ENCODE data around the gene CCDC157.

The CCDC157 gene

DNA sequence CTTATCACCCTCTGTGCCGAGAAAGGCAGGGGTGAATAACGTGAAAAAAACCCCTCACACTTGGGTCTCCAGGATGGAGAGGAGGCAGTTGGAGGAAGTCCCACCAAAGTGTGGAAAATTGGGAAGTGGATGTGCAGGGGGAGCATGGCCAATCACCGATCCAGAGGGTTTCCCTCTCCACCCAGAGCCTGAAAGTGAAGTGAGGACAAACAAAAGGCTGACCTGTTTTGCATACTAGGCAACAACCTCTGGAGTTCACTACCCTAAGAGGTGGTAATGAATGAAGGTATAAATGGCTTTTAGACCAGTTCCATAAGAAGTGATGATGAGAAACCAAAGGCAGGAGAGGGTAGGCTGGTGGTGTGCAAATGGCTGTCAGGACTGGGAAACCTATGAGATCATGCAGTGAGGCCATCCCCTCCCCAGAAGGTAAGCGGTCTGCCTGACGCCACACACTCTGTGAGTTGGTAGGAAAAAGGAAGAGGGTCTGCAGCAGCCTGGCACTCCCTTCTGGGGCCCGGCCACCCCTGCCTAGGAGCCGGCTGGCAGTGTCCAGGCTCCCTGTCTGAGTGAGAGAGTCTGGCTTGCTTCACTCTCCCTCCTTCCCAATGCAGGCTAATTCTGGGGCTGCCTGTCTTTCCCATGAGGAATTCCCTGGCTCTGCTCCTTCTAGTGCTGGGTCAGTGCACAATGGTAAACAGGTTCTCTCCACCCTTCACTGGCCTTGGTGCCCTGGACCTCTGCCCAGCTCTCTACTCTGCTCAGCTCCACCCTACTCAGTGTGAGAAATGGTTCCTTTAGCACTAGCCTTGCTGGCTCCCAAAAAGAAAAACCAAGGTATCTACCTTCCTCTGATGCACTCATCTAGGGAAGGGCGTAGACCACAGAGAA lies 45.7 kb upstream of the CCDC157 start:
- TF ChIP-seq EGR1 (IDR thresholded peaks at IDR 0.05) (no peak), NFIC (IDR thresholded peaks at IDR 0.05) (peak; percentile 94), RAD21 (IDR thresholded peaks at IDR 0.05; ENCODE audit: low read depth) (peak; percentile 33; the same call in 1 of the 2 replicates), YY1 (IDR thresholded peaks at IDR 0.05; ENCODE audit: low read depth) (0 out of 2 replicates have a peak, but pooled peaks have one; percentile 50), CEBPB (IDR thresholded peaks at IDR 0.05) (peak; percentile 23), TCF12 (IDR thresholded peaks at IDR 0.05; ENCODE audit: low read depth) (peak; percentile 84), TEAD4 (IDR thresholded peaks at IDR 0.05) (peak; percentile 82), EP300 (IDR thresholded peaks at IDR 0.05; ENCODE audit: borderline replicate concordance) (peak; percentile 86), FOXM1 (IDR thresholded peaks at IDR 0.05; ENCODE audit: borderline replicate concordance, low read depth) (no peak; the same call in 1 of the 2 replicates), TAF1 (IDR thresholded peaks at IDR 0.05; ENCODE audit: low read depth) (no peak)
- TF ChIP-seq, protein P1, sequence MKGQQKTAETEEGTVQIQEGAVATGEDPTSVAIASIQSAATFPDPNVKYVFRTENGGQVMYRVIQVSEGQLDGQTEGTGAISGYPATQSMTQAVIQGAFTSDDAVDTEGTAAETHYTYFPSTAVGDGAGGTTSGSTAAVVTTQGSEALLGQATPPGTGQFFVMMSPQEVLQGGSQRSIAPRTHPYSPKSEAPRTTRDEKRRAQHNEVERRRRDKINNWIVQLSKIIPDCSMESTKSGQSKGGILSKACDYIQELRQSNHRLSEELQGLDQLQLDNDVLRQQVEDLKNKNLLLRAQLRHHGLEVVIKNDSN (IDR thresholded peaks at IDR 0.05) = no peak; the same call in 1 of the 2 replicates
- TF ChIP-seq, protein P2, sequence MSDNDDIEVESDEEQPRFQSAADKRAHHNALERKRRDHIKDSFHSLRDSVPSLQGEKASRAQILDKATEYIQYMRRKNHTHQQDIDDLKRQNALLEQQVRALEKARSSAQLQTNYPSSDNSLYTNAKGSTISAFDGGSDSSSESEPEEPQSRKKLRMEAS (IDR thresholded peaks at IDR 0.05) = peak; percentile 28; the same call in 1 of the 2 replicates

DNA sequence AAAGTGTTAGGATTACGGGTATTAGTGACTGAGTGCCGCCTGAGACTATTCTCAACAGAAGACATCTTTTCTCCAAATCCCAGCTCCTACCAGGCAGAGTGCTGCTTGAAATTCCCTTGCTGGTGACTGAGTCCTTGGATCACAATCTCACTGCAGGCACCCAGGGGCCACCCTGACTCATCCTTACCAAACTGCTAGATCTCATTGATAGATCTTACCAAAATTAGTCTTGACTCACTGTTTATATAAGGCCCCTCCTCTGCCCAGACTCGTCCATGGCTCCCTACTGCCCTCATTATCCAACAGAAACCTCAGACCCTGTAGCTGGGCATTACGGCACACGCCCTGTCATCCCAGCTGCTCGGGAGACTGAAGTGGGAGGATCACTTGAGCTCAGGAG lies 44.8 kb upstream of the CCDC157 start:
- TF ChIP-seq CREB1 (IDR thresholded peaks at IDR 0.05; ENCODE audit: low read depth) (no peak), TCF12 (IDR thresholded peaks at IDR 0.05; ENCODE audit: low read depth) (no peak), TEAD4 (IDR thresholded peaks at IDR 0.05) (no peak), CEBPB (IDR thresholded peaks at IDR 0.05) (no peak), YY1 (IDR thresholded peaks at IDR 0.05; ENCODE audit: low read depth) (no peak), NFIC (IDR thresholded peaks at IDR 0.05) (no peak), ZBTB7A (IDR thresholded peaks at IDR 0.05; ENCODE audit: low read depth) (no peak), EP300 (IDR thresholded peaks at IDR 0.05; ENCODE audit: borderline replicate concordance) (no peak), FOXM1 (IDR thresholded peaks at IDR 0.05; ENCODE audit: borderline replicate concordance, low read depth) (no peak), RAD21 (IDR thresholded peaks at IDR 0.05; ENCODE audit: low read depth) (no peak), TAF1 (IDR thresholded peaks at IDR 0.05; ENCODE audit: low read depth) (no peak), EGR1 (IDR thresholded peaks at IDR 0.05) (no peak)
- TF ChIP-seq, protein P1 (IDR thresholded peaks at IDR 0.05) = no peak
- TF ChIP-seq, protein P2 (IDR thresholded peaks at IDR 0.05) = no peak
- TF ChIP-seq, protein P3, sequence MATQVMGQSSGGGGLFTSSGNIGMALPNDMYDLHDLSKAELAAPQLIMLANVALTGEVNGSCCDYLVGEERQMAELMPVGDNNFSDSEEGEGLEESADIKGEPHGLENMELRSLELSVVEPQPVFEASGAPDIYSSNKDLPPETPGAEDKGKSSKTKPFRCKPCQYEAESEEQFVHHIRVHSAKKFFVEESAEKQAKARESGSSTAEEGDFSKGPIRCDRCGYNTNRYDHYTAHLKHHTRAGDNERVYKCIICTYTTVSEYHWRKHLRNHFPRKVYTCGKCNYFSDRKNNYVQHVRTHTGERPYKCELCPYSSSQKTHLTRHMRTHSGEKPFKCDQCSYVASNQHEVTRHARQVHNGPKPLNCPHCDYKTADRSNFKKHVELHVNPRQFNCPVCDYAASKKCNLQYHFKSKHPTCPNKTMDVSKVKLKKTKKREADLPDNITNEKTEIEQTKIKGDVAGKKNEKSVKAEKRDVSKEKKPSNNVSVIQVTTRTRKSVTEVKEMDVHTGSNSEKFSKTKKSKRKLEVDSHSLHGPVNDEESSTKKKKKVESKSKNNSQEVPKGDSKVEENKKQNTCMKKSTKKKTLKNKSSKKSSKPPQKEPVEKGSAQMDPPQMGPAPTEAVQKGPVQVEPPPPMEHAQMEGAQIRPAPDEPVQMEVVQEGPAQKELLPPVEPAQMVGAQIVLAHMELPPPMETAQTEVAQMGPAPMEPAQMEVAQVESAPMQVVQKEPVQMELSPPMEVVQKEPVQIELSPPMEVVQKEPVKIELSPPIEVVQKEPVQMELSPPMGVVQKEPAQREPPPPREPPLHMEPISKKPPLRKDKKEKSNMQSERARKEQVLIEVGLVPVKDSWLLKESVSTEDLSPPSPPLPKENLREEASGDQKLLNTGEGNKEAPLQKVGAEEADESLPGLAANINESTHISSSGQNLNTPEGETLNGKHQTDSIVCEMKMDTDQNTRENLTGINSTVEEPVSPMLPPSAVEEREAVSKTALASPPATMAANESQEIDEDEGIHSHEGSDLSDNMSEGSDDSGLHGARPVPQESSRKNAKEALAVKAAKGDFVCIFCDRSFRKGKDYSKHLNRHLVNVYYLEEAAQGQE (IDR thresholded peaks at IDR 0.05; ENCODE audit: low read depth) = no peak

DNA sequence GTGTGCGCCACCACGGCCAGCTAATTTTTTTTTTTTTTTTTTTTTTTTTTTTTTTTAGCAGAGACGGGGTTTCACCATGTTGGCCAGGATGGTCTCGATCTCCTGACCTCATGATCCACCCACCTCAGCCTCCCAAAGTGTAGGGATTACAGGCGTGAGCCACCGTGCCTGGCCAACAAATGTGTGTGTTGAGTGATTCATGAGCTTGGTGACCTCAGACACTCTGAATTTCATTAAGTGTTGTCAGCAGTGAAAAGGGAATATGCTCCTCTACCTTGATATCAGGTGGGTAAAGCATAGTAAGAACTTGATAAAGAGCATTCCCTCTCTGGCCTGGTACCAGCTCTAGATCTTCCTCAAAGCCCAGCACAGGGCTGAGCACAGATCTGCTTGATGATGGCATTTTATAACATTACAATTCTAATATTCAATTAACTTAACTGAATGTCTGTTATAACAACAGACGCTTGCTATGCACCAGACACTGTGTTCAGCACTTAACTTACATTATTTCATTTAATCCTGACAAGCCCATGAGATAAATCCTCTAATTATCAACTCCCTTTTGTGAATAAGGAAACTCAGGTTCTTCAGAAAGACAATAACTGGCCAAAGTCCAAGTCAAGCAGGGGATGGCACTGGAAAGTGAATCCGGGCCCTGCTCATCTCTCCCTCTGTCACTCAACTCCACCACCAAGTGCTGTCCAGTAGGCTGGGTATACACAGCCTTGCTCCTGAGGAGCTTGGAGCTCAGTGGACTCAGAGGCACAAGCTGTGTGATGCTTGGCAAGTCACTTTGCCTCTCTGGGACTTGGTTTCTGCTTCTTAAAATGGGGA lies 43.1 kb upstream of the CCDC157 start:
- no peak for TF ChIP-seq FOXM1 (IDR thresholded peaks at IDR 0.05; ENCODE audit: borderline replicate concordance, low read depth)
- no peak for TF ChIP-seq CREB1 (IDR thresholded peaks at IDR 0.05; ENCODE audit: low read depth)
- TF ChIP-seq TAF1 (IDR thresholded peaks at IDR 0.05; ENCODE audit: low read depth) = no peak
- TF ChIP-seq, protein P1 (IDR thresholded peaks at IDR 0.05) = no peak
- TF ChIP-seq, protein P2 (IDR thresholded peaks at IDR 0.05) = no peak
- no peak for TF ChIP-seq TEAD4 (IDR thresholded peaks at IDR 0.05)
- TF ChIP-seq ZBTB7A (IDR thresholded peaks at IDR 0.05; ENCODE audit: low read depth) = no peak
- TF ChIP-seq YY1 (IDR thresholded peaks at IDR 0.05; ENCODE audit: low read depth) = no peak
- no peak for TF ChIP-seq CEBPB (IDR thresholded peaks at IDR 0.05)
- TF ChIP-seq, protein P3 (IDR thresholded peaks at IDR 0.05; ENCODE audit: low read depth) = no peak
- no peak for TF ChIP-seq RAD21 (IDR thresholded peaks at IDR 0.05; ENCODE audit: low read depth)
- TF ChIP-seq TCF12 (IDR thresholded peaks at IDR 0.05; ENCODE audit: low read depth) = no peak
- TF ChIP-seq EGR1 (IDR thresholded peaks at IDR 0.05) = no peak
- TF ChIP-seq NFIC (IDR thresholded peaks at IDR 0.05) = no peak
- TF ChIP-seq EP300 (IDR thresholded peaks at IDR 0.05; ENCODE audit: borderline replicate concordance) = no peak

DNA sequence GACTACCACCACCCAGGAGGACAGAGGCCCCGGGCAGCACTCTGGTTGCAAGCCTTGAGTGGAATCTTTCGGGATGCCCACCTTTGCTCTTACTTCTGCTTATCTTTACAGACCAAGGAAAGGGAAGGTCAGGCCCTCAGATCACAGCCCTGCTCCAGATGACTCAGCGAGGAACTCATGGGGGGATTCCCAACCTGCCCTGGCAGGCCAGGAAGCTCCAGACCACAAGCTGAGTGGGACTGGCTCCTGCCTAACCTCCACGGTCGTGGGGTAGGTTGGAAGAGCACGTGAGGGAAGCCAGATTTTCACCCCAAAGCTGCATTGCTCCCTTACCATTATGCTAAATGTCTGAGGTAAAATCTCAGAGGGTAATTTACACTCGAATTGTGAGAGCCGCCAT lies 41.9 kb upstream of the CCDC157 start:
- TF ChIP-seq EGR1 (IDR thresholded peaks at IDR 0.05) = no peak
- TF ChIP-seq TCF12 (IDR thresholded peaks at IDR 0.05; ENCODE audit: low read depth) = no peak
- TF ChIP-seq TEAD4 (IDR thresholded peaks at IDR 0.05) = no peak
- TF ChIP-seq, protein P2 (IDR thresholded peaks at IDR 0.05) = no peak
- TF ChIP-seq CEBPB (IDR thresholded peaks at IDR 0.05) = no peak
- TF ChIP-seq EP300 (IDR thresholded peaks at IDR 0.05; ENCODE audit: borderline replicate concordance) = no peak
